ENCODE data around the gene RIN3. TPM values are rescaled to one million over a fixed set of nuclear protein-coding genes. Genes with fewer than 3 reads are reported as not detected.

RIN3 gene
- total and polyA plus RNA-seq, 10 of the 15 experiments (the other 5 are each of a cell fraction or from before 2014, with no cell fraction given): 0.91 to 23.3 (median 6.3) TPM

DNA sequence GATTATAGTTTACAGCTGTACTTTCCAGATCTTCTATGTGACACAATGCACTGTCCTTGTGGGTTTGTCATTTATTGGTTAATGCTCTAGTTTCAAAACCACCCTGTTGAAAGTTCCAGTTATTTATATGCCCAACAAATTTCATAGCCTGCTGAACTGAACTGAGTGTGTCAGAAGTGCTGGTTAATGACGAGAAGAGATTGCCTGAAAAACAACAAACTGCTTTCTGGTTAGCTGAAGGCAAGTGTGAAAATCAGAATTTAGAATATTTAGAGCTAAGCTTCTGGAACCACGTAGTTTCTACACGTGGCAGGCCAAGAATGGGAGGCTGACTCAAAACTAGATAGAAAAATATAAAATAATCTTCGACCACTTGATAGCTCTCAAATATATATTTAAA, 19.1 kb upstream of the RIN3 start:
- H3K36me3 ChIP-seq (ENCODE audit: control insufficient read depth in 2 of 2, insufficient read depth in 2 of 2, low read length in 1 of 2): no peaks in the 10 kb centered on the region
- no peaks in the 10 kb centered on the region; a peak in 2 of 4 replicates for H3K27me3 ChIP-seq (replicated peaks in 1 of 2; ENCODE audit: control insufficient read depth in 2 of 2, insufficient read depth in 2 of 2, low read length in 1 of 2)
- RAD21 ChIA-PET (ENCODE audit: unreplicated experiment): interaction anchor here (0.6 to 1.0 kb wide), 2 partner anchors 88 to 91 kb away, joined by 3 read pairs; no protein-coding TSS in a partner anchor
- WGBS (ENCODE audit: insufficient coverage, insufficient replicate concordance, low lambda C conversion rate, missing lambda C conversion rate): under 1% methylated on average over 4 of the region's 4 CpGs
- no TSS peak for BruUV-seq (replicated peaks)
- intact Hi-C loops (cut with micrococcal nuclease; ENCODE audit: unreplicated experiment): no loop called here
- H3K27ac ChIP-seq (ENCODE audit: control insufficient read depth, insufficient read depth): no peak overlapping the region
- H3K4me2 ChIP-seq (ENCODE audit: control insufficient read depth, insufficient read depth): no peak overlapping the region
- H4K20me1 ChIP-seq (ENCODE audit: control insufficient read depth, insufficient read depth): no peaks in the 10 kb centered on the region
- no peaks in the 10 kb centered on the region for H3K79me2 ChIP-seq (ENCODE audit: control insufficient read depth, insufficient read depth, low read length)
- POLR2A ChIA-PET: interaction anchor here (1.2 kb wide), 1 partner anchor 10 kb away, joined by 3 read pairs; no protein-coding TSS in a partner anchor
- H3K4me3 ChIP-seq: no peak overlapping the region
- H2AFZ ChIP-seq (ENCODE audit: control insufficient read depth, low read depth, low read length): no peak overlapping the region
- FAIRE-seq: peak; percentile 57
- in situ Hi-C loops (cut with MboI): no loop called here
- peak; percentile 86 for ATAC-seq
- peaks cover 8% of the 10 kb centered on the region for H3K4me1 ChIP-seq (ENCODE audit: control insufficient read depth, insufficient read depth, low read length)
- no peak overlapping the region for H3K9ac ChIP-seq (ENCODE audit: control insufficient read depth, insufficient read depth, low read length)
- CTCF ChIA-PET: interaction anchor here (0.8 to 1.7 kb wide), 3 partner anchors 29 to 195 kb away, joined by 3 to 4 read pairs (median 3); no protein-coding TSS in a partner anchor
- no peaks in the 10 kb centered on the region for H3K9me3 ChIP-seq (replicated peaks; ENCODE audit: control insufficient read depth, insufficient read depth, low read length)
- peak; percentile 39 for DNase-seq (ENCODE audit: low read depth, low spot score)
- SMC1A ChIA-PET (ENCODE audit: uncharacterized antibody, unreplicated experiment): interaction anchor here (0.5 to 2.9 kb wide), 10 partner anchors 10 to 100 kb away, joined by 3 to 7 read pairs (median 3); no protein-coding TSS in a partner anchor
- TF ChIP-seq, protein P1, sequence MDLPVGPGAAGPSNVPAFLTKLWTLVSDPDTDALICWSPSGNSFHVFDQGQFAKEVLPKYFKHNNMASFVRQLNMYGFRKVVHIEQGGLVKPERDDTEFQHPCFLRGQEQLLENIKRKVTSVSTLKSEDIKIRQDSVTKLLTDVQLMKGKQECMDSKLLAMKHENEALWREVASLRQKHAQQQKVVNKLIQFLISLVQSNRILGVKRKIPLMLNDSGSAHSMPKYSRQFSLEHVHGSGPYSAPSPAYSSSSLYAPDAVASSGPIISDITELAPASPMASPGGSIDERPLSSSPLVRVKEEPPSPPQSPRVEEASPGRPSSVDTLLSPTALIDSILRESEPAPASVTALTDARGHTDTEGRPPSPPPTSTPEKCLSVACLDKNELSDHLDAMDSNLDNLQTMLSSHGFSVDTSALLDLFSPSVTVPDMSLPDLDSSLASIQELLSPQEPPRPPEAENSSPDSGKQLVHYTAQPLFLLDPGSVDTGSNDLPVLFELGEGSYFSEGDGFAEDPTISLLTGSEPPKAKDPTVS (IDR thresholded peaks at IDR 0.05; ENCODE audit: low read depth, low read length): no peak
- TF ChIP-seq SRF (IDR thresholded peaks at IDR 0.05; ENCODE audit: low read depth in 2 of 2, low read length in 2 of 2) (no peak), PML (IDR thresholded peaks at IDR 0.05; ENCODE audit: low read length) (no peak), NFYB (IDR thresholded peaks at IDR 0.05; ENCODE audit: insufficient read depth, low read depth, low read length) (0 out of 2 replicates have a peak, but pooled peaks have one; percentile 27), YY1 (IDR thresholded peaks at IDR 0.05; ENCODE audit: low read depth, low read length) (no peak), RUNX3 (IDR thresholded peaks at IDR 0.05; ENCODE audit: low read length) (peak; percentile 27; the same call in 1 of the 2 replicates), EP300 (IDR thresholded peaks at IDR 0.05; ENCODE audit: borderline replicate concordance in 1 of 2, control insufficient read depth in 1 of 2, low read depth in 2 of 2, low read length in 2 of 2) (0 out of 4 replicates have a peak, but pooled peaks of 1 of the 2 experiments have one; percentile 30), ZNF217 (IDR thresholded peaks at IDR 0.05) (no peak), ZZZ3 (IDR thresholded peaks at IDR 0.05; ENCODE audit: control insufficient read depth, insufficient read length, low read depth) (no peak), JUNB (IDR thresholded peaks at IDR 0.05) (peak; percentile 61), IKZF1 (conservative IDR thresholded peaks at IDR 0.05) (no peak), DPF2 (IDR thresholded peaks at IDR 0.05) (no peak)
- TF ChIP-seq, protein P2, sequence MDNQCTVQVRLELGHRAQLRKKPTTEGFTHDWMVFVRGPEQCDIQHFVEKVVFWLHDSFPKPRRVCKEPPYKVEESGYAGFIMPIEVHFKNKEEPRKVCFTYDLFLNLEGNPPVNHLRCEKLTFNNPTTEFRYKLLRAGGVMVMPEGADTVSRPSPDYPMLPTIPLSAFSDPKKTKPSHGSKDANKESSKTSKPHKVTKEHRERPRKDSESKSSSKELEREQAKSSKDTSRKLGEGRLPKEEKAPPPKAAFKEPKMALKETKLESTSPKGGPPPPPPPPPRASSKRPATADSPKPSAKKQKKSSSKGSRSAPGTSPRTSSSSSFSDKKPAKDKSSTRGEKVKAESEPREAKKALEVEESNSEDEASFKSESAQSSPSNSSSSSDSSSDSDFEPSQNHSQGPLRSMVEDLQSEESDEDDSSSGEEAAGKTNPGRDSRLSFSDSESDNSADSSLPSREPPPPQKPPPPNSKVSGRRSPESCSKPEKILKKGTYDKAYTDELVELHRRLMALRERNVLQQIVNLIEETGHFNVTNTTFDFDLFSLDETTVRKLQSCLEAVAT (IDR thresholded peaks at IDR 0.05): no peak
- TF ChIP-seq, protein P3, sequence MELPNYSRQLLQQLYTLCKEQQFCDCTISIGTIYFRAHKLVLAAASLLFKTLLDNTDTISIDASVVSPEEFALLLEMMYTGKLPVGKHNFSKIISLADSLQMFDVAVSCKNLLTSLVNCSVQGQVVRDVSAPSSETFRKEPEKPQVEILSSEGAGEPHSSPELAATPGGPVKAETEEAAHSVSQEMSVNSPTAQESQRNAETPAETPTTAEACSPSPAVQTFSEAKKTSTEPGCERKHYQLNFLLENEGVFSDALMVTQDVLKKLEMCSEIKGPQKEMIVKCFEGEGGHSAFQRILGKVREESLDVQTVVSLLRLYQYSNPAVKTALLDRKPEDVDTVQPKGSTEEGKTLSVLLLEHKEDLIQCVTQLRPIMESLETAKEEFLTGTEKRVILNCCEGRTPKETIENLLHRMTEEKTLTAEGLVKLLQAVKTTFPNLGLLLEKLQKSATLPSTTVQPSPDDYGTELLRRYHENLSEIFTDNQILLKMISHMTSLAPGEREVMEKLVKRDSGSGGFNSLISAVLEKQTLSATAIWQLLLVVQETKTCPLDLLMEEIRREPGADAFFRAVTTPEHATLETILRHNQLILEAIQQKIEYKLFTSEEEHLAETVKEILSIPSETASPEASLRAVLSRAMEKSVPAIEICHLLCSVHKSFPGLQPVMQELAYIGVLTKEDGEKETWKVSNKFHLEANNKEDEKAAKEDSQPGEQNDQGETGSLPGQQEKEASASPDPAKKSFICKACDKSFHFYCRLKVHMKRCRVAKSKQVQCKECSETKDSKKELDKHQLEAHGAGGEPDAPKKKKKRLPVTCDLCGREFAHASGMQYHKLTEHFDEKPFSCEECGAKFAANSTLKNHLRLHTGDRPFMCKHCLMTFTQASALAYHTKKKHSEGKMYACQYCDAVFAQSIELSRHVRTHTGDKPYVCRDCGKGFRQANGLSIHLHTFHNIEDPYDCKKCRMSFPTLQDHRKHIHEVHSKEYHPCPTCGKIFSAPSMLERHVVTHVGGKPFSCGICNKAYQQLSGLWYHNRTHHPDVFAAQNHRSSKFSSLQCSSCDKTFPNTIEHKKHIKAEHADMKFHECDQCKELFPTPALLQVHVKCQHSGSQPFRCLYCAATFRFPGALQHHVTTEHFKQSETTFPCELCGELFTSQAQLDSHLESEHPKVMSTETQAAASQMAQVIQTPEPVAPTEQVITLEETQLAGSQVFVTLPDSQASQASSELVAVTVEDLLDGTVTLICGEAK (IDR thresholded peaks at IDR 0.05; ENCODE audit: borderline replicate concordance): no peak
- TF ChIP-seq, protein P4, sequence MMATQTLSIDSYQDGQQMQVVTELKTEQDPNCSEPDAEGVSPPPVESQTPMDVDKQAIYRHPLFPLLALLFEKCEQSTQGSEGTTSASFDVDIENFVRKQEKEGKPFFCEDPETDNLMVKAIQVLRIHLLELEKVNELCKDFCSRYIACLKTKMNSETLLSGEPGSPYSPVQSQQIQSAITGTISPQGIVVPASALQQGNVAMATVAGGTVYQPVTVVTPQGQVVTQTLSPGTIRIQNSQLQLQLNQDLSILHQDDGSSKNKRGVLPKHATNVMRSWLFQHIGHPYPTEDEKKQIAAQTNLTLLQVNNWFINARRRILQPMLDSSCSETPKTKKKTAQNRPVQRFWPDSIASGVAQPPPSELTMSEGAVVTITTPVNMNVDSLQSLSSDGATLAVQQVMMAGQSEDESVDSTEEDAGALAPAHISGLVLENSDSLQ (IDR thresholded peaks at IDR 0.05): no peak
